Adrenal gland (tissue), 12 donors: ENCODE measurements around the gene ADARB2. TPM values are rescaled to one million over a fixed set of nuclear protein-coding genes. Genes with fewer than 3 reads are reported as not detected.
"Not testable (repeated sequence)": the region's sequence is repeated elsewhere in the genome, so short reads cannot be mapped to it uniquely, and the experiment has no call there.

ENCODE experiments used
- DNase-seq, 7 donors: peaks; one replicate each; pipeline ENCODE4 v3.0.0-alpha.2; 2019 to 2020
- H3K27ac ChIP-seq, 5 donors: fragments of 200-600 bp; sonication (generic) in 4 of 5; 1 replicate in 3 of 5; 2 replicates in 2 of 5; pipeline versions ENCODE4 v1.5.1 to v1.8.0; 2016 to 2020; ENCODE audit warnings: mild to moderate bottlenecking in 1 of 5
- H3K27me3 ChIP-seq: fragments of 200-600 bp; 2 replicates; pipeline ENCODE4 v1.8.0; 2021
- H3K36me3 ChIP-seq, 2 donors: fragments of 200-600 bp; replicated peaks in 1 of 2; 1 replicate in 1 of 2; 2 replicates in 1 of 2; pipeline versions ENCODE4 v1.5.1 to v1.8.0; 2018 to 2022
- H3K4me1 ChIP-seq, 2 donors: fragments of 200-600 bp; replicated peaks in 1 of 2; 1 replicate in 1 of 2; 2 replicates in 1 of 2; pipeline versions ENCODE4 v1.5.1 to v1.8.0; 2018 to 2021
- H3K4me3 ChIP-seq, 4 donors: fragments of 200-600 bp; sonication (generic) in 3 of 4; one replicate each; pipeline ENCODE4 v1.5.1; 2016 to 2018
- H3K9me3 ChIP-seq, 3 donors: fragments of 200-600 bp; sonication (generic) in 1 of 3; replicated peaks in 1 of 3; 1 replicate in 2 of 3; 2 replicates in 1 of 3; pipeline versions ENCODE4 v1.5.1 to v1.8.0; 2016 to 2021
- CTCF ChIP-seq, 6 experiments: fragments of 450-650 bp in 4 of 6; fragments of 200-600 bp in 2 of 6; sonication (generic) in 1 of 6; IDR thresholded peaks; 1 replicate in 5 of 6; 2 replicates in 1 of 6; pipeline versions ENCODE4 v1.5.1 to v1.8.0; 2016 to 2021; ENCODE audit warnings: antibody characterized with exemption in 6 of 6, mild to moderate bottlenecking in 2 of 6, moderate library complexity in 1 of 6
- POLR2A ChIP-seq, 2 donors: fragments of 450-650 bp; IDR thresholded peaks; one replicate each; pipeline ENCODE4 v1.6.1; 2017; ENCODE audit warnings: antibody characterized with exemption in 2 of 2, mild to moderate bottlenecking in 2 of 2, moderate library complexity in 1 of 2
- WGBS, 4 donors: extraction: QIAGEN DNeasy Blood & Tissue Kit in 2 of 4; methylation state at CpG; one replicate each; pipeline versions ENCODE4 v1.1.5 to v1.1.7; 2013 to 2017; 5-methylcytosine and 5-hydroxymethylcytosine counted together
- intact Hi-C, 2 donors: fragments of 100-400 bp; cut with DNase I; formaldehyde crosslinking; loops; one replicate each; pipeline versions ENCODE4 v1.14.1 to v1.15.0; 2022 to 2023
- polyA plus RNA-seq, 3 donors: library from polyadenylated mRNA; stranded (reverse); fragments of 200-250 nt in 2 of 3; fragments of 350-450 nt in 1 of 3; fragmentation: Illumina TruSeq in 1 of 3; extraction: RNeasy Lipid Tissue Mini Kit (QIAGEN cat#74804) in 1 of 3; gene quantifications; one replicate each; pipeline ENCODE4 v1.2.3, GENCODE V29; 2013 to 2014
- total RNA-seq, 9 donors: library from RNA; depleted of rRNA in 4 of 9; stranded (reverse); fragments of >200 nt in 4 of 9; fragments of 120-200 nt in 1 of 9; fragmentation: NEBNext Ultra II Directional in 1 of 9; extraction: Animal tissue kit (Norgen Biotek cat#: 25700) in 1 of 9; gene quantifications; one replicate each; pipeline versions ENCODE4 v1.1.0 to v1.2.4, GENCODE V29; 2013 to 2023
- donor health status: healthy with polysubstance abuse.
- donor health status: Bipolar disorder and iron deficiency.
- donor health status: DM: yes; HTN: yes; CAD: no.
- donor health status: DM: no; HTN: no; CAD: no.
- donor health status: DM: no; HTN: no; CAD: no.
- donor health status: DM: yes; HTN: yes; CAD: no.

The ADARB2 gene
- total and polyA plus RNA-seq, 12 donors = 0.14 to 3.1 (median 0.91) TPM

DNA sequence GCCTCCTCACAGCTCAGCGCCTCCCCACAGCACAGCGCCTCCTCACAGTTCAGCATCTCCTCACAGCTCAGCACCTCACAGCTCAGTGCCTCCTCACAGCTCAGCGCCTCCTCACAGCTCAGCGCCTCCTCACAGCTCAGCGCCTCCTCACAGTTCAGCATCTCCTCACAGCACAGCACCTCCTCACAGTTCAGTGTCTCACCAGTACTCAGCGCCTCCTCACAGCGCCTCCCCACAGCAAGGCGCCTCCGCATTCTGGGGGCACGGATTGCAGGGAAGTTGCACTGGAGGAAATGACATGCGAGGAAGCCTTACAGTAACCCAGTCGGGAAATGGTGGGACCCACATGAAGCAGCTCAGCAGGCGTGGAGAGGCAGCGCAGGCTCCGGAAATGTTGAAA is 409.6 kb downstream of the ADARB2 start:
- no peak for TF ChIP-seq CTCF (IDR thresholded peaks at IDR 0.05)
- Histone ChIP-seq H3K36me3 (no peaks in the 10 kb centered on the region), H3K4me3 (no peak overlapping the region), H3K9me3 (no peaks in the 10 kb centered on the region), H3K27ac (no peak overlapping the region), H3K27me3 (peaks cover 4% of the 10 kb centered on the region), H3K4me1 (no peaks in the 10 kb centered on the region)
- DNase-seq = no peak
- intact Hi-C loops = no loop called here
- WGBS, 4 donors = 73 to 91% (median 80%) methylated on average over 13 to 15 of the region's 15 CpGs

DNA sequence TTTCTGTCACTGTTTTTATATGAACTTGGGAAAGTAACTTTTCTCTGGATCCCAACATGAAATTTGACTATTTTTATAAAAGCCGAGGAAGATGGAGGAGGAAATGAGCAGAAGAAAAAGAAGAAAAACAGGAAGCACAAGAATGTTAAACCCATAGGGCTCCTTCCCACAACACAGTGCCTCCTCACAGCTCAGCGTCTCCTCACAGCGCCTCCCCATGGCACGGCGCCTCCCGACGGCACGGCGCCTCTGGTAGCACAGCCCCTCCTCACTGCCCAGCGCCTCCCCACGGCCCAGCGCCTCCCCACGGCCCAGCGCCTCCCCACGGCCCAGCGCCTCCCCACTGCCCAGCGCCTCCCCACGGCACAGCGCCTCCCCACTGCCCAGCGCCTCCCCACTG is 410.8 kb downstream of the ADARB2 start:
- intact Hi-C loops, DNase-seq, H3K36me3 ChIP-seq, H3K27ac ChIP-seq, H3K4me1 ChIP-seq, H3K27me3 ChIP-seq, H3K9me3 ChIP-seq, H3K4me3 ChIP-seq: not testable (repeated sequence)
- WGBS, 4 donors = 84 to 93% (median 88%) methylated on average over 12 to 20 of the region's 20 CpGs

DNA sequence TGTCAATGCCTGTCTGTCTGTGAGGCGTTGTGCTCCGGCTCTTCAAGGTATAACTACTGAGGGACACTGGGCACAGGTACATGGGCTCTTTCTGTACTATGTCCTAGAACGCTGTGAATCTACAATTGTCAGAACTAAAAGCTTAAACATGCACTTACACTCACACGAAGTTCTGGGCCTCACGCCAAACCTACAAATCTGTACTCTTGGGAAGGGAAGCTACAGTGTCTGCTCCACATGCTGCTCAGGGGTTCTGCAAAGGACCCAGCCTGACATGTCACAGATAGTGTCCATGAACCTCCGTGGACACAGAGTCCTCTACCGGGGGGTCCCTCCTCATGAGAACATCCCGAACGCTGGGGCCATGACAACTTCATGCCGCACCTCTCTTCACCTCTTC is 412.4 kb downstream of the ADARB2 start:
- Histone ChIP-seq H3K27me3 (peaks cover 4% of the 10 kb centered on the region), H3K9me3 (no peaks in the 10 kb centered on the region), H3K4me1 (no peaks in the 10 kb centered on the region), H3K4me3 (no peak overlapping the region), H3K36me3 (no peaks in the 10 kb centered on the region), H3K27ac (no peak overlapping the region)
- intact Hi-C loops = no loop called here
- no peak for DNase-seq
- WGBS, 4 donors = 65 to 81% (median 72%) methylated on average over 10 of the region's 10 CpGs
- TF ChIP-seq POLR2A (IDR thresholded peaks at IDR 0.05) (no peak), CTCF (IDR thresholded peaks at IDR 0.05) (no peak)

GRCh38 chr10:1323951-1324350 is 413.4 kb downstream of the ADARB2 start:
- peaks cover 4% of the 10 kb centered on the region for H3K27me3 ChIP-seq
- 57 to 70% (median 60%) methylated on average over 6 of the region's 6 CpGs for WGBS, 4 donors

More at GRCh38 chr10:1323951-1324350, 413.4 kb downstream of the ADARB2 start:
- Histone ChIP-seq H3K4me1 (no peaks in the 10 kb centered on the region), H3K36me3 (no peaks in the 10 kb centered on the region), H3K9me3 (no peaks in the 10 kb centered on the region), H3K4me3 (no peak overlapping the region), H3K27ac (no peak overlapping the region)
- no peak for TF ChIP-seq POLR2A (IDR thresholded peaks at IDR 0.05)
- TF ChIP-seq CTCF (IDR thresholded peaks at IDR 0.05) = no peak
- intact Hi-C loops = no loop called here
- no peak for DNase-seq
